Heart left ventricle (tissue), 13 donors: ENCODE measurements around the gene MCTP2.

Experiments used
- POLR2A ChIP-seq, 2 donors: fragments of 450-650 bp; IDR thresholded peaks; one replicate each; pipeline ENCODE4 v1.6.1; 2017; ENCODE audit warnings: antibody characterized with exemption in 2 of 2, mild to moderate bottlenecking in 2 of 2, moderate library complexity in 2 of 2
- TF ChIP-seq, protein P1 (sequence below), 12 donors: fragments of 200-600 bp; sonication (generic) in 4 of 12; IDR thresholded peaks; one replicate each; pipeline versions ENCODE4 v1.5.0 to v1.8.0; 2018 to 2022; ENCODE audit warnings: antibody characterized with exemption in 12 of 12, mild to moderate bottlenecking in 5 of 12
- donor health status: ischemic (EF 13 %, LVEDD 7.1; RV severe dilation, severe dysfunction).
- donor health status: DM: no; HTN: yes; CAD: no.
- donor health status: DM: no; HTN: no; CAD: no.
- donor health status: ischemic (EF 25% LVEDD 6.9; RV normal size, moderate dysfunction).
- donor health status: ischemic (EF 25% LVEDD 5.7; RV mildly dilated, moderate dysfunction).
- donor health status: ischemic (EF 35%, LVEDD 5.7; RV mildly dilated, moderate dysfunction).
- donor health status: nonischemic (EF 11% LVEDD 7.7; RV severe dilation, severe dysfunction).
- donor health status: DM: yes; HTN: yes; CAD: no.
- donor health status: PGD.
- donor health status: ischemic (EF 29% LVEDD 5.4; RV normal size, mild dysfunction).
- donor health status: nonischemic (EF 23%, LVEDD 6.1; RV moderate dilation, normal function).

DNA sequence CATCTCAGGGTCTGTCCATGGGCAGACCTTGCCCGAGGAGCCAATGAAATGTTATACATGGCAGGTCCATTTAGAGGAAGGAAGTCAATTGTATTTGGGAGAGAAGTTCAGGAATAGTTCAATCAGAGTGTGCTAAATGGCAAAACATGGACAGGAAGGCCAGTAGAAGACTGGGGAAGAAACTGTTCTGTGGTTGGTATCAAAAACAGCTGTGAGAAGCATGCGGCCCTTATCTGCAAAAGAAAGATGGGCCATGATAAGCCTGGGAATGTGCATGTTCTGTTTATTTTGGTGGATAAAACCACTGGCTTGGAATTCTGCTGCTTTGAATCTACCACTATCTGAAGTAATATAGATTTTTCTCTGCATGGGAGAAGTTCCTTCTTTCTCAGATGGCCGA lies 100.4 kb downstream of the MCTP2 start:
- TF ChIP-seq, protein P1, sequence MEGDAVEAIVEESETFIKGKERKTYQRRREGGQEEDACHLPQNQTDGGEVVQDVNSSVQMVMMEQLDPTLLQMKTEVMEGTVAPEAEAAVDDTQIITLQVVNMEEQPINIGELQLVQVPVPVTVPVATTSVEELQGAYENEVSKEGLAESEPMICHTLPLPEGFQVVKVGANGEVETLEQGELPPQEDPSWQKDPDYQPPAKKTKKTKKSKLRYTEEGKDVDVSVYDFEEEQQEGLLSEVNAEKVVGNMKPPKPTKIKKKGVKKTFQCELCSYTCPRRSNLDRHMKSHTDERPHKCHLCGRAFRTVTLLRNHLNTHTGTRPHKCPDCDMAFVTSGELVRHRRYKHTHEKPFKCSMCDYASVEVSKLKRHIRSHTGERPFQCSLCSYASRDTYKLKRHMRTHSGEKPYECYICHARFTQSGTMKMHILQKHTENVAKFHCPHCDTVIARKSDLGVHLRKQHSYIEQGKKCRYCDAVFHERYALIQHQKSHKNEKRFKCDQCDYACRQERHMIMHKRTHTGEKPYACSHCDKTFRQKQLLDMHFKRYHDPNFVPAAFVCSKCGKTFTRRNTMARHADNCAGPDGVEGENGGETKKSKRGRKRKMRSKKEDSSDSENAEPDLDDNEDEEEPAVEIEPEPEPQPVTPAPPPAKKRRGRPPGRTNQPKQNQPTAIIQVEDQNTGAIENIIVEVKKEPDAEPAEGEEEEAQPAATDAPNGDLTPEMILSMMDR (IDR thresholded peaks at IDR 0.05), result no peak
- TF ChIP-seq POLR2A (IDR thresholded peaks at IDR 0.05), result no peak
